ENCODE results near the gene LRMDA. TPM values are rescaled to one million over a fixed set of nuclear protein-coding genes. Genes with fewer than 3 reads are reported as not detected.

The LRMDA gene
- total and polyA plus RNA-seq, 2 donors (not counting 1 experiment from before 2014, with no cell fraction given), result 0.12 TPM; not detected in 1

DNA sequence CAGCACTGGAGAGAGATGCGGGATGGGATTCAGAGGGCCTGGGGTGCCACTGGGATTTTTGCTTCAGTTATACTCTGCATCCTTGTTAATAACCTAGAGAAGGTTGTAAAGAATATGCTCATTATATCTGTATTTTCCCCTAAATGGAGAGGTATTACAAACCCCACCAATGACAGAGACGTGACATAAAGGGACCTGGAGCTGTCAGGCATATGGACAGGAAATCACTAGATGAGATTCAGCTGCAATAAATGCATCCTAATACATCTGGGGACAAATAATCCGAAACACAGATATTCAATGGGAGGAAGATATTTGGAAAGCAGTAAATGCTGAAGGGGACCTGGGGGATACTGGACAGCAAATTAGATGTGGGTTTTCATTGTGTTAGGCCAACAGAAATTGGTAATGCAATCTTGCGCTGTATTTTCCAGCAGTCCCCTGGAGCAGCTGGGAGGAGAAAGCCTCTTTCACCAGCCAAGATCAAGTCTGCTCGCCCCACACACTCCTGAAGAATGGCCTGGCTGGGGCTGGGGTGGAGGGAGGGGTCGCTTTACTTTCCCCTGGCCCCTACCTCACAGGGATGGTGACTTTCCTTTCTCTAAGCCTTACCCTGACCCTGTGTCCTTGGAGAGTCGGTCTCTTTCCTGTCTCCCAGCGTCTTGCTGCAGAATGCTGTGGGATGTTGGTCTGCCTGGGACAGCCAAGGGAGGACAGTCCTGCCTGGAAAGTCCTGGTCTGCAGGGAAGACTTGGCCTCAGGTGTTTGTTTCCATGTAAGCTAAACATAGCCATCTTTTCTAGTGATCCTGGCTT lies 653.8 kb downstream of the LRMDA start:
- Histone ChIP-seq H3K36me3 (replicated peaks in 1 of 2; ENCODE audit: control extremely low read depth in 1 of 2, control insufficient read depth in 1 of 2, extremely low read depth in 1 of 2, insufficient read depth in 2 of 2, low read length in 1 of 2) (no peaks in the 10 kb centered on the region), H3K4me3 (ENCODE audit: control extremely low read depth in 1 of 5, extremely low read depth in 1 of 5, insufficient read depth in 1 of 5, low read depth in 2 of 5, low read length in 4 of 5) (no peak overlapping the region), H4K20me1 (ENCODE audit: control insufficient read depth, insufficient read depth, low read length, poor library complexity, severe bottlenecking) (no peaks in the 10 kb centered on the region), H3K9me3 (ENCODE audit: control extremely low read depth in 1 of 3, control insufficient read depth in 2 of 3, insufficient read depth in 1 of 3, low read length in 2 of 3) (peaks cover 0 to 6% (median 0%) of the 10 kb centered on the region in 3 donors), H3K27ac (ENCODE audit: low read length in 2 of 2) (no peak overlapping the region), H3K79me2 (ENCODE audit: control insufficient read depth, insufficient read depth, low read length) (no peaks in the 10 kb centered on the region), H3K4me1 (ENCODE audit: control insufficient read depth in 2 of 2, insufficient read depth in 2 of 2, low read length in 2 of 2) (no peaks in the 10 kb centered on the region), H2AFZ (ENCODE audit: insufficient read depth, low read depth, low read length, poor library complexity, severe bottlenecking) (no peak overlapping the region), H3K4me2 (replicated peaks; ENCODE audit: low read depth, low read length, poor library complexity, severe bottlenecking) (no peak overlapping the region), H3K27me3 (replicated peaks in 1 of 4; ENCODE audit: control extremely low read depth in 1 of 4, control insufficient read depth in 3 of 4, insufficient read depth in 4 of 4, low read length in 3 of 4) (no peaks in the 10 kb centered on the region), H3K9ac (ENCODE audit: low read length) (no peak overlapping the region)
- intact Hi-C loops (cut with micrococcal nuclease), result no loop called here
- CTCF ChIA-PET, result no interaction called here
- Mint-ChIP-seq H3K27ac (no peak overlapping the region), H3K27me3 (peaks cover 3% of the 10 kb centered on the region), H3K9me3 (ENCODE audit: insufficient read depth) (no peaks in the 10 kb centered on the region), H3K4me3 (no peak overlapping the region), H3K4me1 (no peaks in the 10 kb centered on the region)
- TF ChIP-seq EZH2 (IDR thresholded peaks at IDR 0.05; ENCODE audit: borderline replicate concordance, insufficient read depth, low read depth, low read length, poor library complexity, severe bottlenecking), result no peak
- TF ChIP-seq, protein P1, sequence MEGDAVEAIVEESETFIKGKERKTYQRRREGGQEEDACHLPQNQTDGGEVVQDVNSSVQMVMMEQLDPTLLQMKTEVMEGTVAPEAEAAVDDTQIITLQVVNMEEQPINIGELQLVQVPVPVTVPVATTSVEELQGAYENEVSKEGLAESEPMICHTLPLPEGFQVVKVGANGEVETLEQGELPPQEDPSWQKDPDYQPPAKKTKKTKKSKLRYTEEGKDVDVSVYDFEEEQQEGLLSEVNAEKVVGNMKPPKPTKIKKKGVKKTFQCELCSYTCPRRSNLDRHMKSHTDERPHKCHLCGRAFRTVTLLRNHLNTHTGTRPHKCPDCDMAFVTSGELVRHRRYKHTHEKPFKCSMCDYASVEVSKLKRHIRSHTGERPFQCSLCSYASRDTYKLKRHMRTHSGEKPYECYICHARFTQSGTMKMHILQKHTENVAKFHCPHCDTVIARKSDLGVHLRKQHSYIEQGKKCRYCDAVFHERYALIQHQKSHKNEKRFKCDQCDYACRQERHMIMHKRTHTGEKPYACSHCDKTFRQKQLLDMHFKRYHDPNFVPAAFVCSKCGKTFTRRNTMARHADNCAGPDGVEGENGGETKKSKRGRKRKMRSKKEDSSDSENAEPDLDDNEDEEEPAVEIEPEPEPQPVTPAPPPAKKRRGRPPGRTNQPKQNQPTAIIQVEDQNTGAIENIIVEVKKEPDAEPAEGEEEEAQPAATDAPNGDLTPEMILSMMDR (IDR thresholded peaks at IDR 0.05), result no peak
- 92% methylated on average over 2 of the region's 8 CpGs for WGBS (ENCODE audit: insufficient coverage)
- ATAC-seq (ENCODE audit: low read depth), result no peak
- POLR2A ChIA-PET, result no interaction called here
- no peak for DNase-seq

DNA sequence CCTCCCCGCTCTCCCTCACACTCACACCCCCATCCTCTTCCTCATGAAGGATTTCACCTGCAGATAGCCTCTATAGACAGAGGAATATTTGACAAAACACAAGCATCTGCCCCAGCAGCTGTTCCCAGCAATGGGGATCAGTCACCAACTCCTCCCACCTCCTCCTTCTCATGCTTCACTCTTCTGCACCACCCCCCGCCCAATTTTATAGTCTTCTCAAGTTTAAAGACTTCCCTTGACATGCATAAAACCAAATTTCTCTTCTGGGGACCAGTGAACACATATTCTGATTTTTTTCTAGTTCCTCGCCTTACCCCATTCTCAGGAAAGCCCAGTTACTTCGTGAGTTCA lies 654.4 kb downstream of the LRMDA start:
- H3K4me1 ChIP-seq (ENCODE audit: control insufficient read depth in 2 of 2, insufficient read depth in 2 of 2, low read length in 2 of 2), result no peaks in the 10 kb centered on the region
- H3K27me3 Mint-ChIP-seq, result peaks cover 3% of the 10 kb centered on the region
- no peak overlapping the region for H3K4me3 Mint-ChIP-seq
- no peak for TF ChIP-seq EZH2 (IDR thresholded peaks at IDR 0.05; ENCODE audit: borderline replicate concordance, insufficient read depth, low read depth, low read length, poor library complexity, severe bottlenecking)
- TF ChIP-seq, protein P1 (IDR thresholded peaks at IDR 0.05), result no peak
- no peaks in the 10 kb centered on the region for H3K4me1 Mint-ChIP-seq
- ChIA-PET POLR2A (no interaction called here), CTCF (no interaction called here)
- DNase-seq, result no peak
- no peaks in the 10 kb centered on the region for H3K9me3 Mint-ChIP-seq (ENCODE audit: insufficient read depth)
- ATAC-seq (ENCODE audit: low read depth), result no peak
- no peak overlapping the region for H3K27ac Mint-ChIP-seq
- H3K4me2 ChIP-seq (replicated peaks; ENCODE audit: low read depth, low read length, poor library complexity, severe bottlenecking), result no peak overlapping the region
- no peaks in the 10 kb centered on the region for H3K27me3 ChIP-seq (replicated peaks in 1 of 4; ENCODE audit: control extremely low read depth in 1 of 4, control insufficient read depth in 3 of 4, insufficient read depth in 4 of 4, low read length in 3 of 4)
- intact Hi-C loops (cut with micrococcal nuclease), result no loop called here
- H2AFZ ChIP-seq (ENCODE audit: insufficient read depth, low read depth, low read length, poor library complexity, severe bottlenecking), result no peak overlapping the region
- no peaks in the 10 kb centered on the region for H3K36me3 ChIP-seq (replicated peaks in 1 of 2; ENCODE audit: control extremely low read depth in 1 of 2, control insufficient read depth in 1 of 2, extremely low read depth in 1 of 2, insufficient read depth in 2 of 2, low read length in 1 of 2)
- WGBS (ENCODE audit: insufficient coverage), result 52% methylated on average over 2 of the region's 4 CpGs
- no peak overlapping the region for H3K9ac ChIP-seq (ENCODE audit: low read length)
- peaks cover 0 to 6% (median 0%) of the 10 kb centered on the region in 3 donors for H3K9me3 ChIP-seq (ENCODE audit: control extremely low read depth in 1 of 3, control insufficient read depth in 2 of 3, insufficient read depth in 1 of 3, low read length in 2 of 3)
- no peak overlapping the region for H3K27ac ChIP-seq (ENCODE audit: low read length in 2 of 2)
- H3K4me3 ChIP-seq (ENCODE audit: control extremely low read depth in 1 of 5, extremely low read depth in 1 of 5, insufficient read depth in 1 of 5, low read depth in 2 of 5, low read length in 4 of 5), result no peak overlapping the region
- no peaks in the 10 kb centered on the region for H4K20me1 ChIP-seq (ENCODE audit: control insufficient read depth, insufficient read depth, low read length, poor library complexity, severe bottlenecking)
- no peaks in the 10 kb centered on the region for H3K79me2 ChIP-seq (ENCODE audit: control insufficient read depth, insufficient read depth, low read length)
